Fibroblast of mammary gland (primary cell): ENCODE measurements around the gene GTPBP3.
"Not testable (repeated sequence)": the region's sequence is repeated elsewhere in the genome, so short reads cannot be mapped to it uniquely, and the experiment has no call there.

Source experiments
- DNase-seq: peaks from one replicate; pipeline ENCODE4 v3.0.0-alpha.2; 2010; ENCODE audit warnings: low read depth
- H3K4me3 ChIP-seq: 2 replicates; pipeline ENCODE4 v1.5.1; 2011; ENCODE audit warnings: low read depth, mild to moderate bottlenecking, low read length, moderate library complexity; ENCODE audit not compliant: control insufficient read depth
- TF ChIP-seq, protein P1 (sequence below): conservative IDR thresholded peaks from 2 replicates; pipeline ENCODE4 v1.5.1; 2011; ENCODE audit warnings: low read depth, low read length, inconsistent platforms; ENCODE audit not compliant: control insufficient read depth, insufficient read depth

GTPBP3 gene

DNA sequence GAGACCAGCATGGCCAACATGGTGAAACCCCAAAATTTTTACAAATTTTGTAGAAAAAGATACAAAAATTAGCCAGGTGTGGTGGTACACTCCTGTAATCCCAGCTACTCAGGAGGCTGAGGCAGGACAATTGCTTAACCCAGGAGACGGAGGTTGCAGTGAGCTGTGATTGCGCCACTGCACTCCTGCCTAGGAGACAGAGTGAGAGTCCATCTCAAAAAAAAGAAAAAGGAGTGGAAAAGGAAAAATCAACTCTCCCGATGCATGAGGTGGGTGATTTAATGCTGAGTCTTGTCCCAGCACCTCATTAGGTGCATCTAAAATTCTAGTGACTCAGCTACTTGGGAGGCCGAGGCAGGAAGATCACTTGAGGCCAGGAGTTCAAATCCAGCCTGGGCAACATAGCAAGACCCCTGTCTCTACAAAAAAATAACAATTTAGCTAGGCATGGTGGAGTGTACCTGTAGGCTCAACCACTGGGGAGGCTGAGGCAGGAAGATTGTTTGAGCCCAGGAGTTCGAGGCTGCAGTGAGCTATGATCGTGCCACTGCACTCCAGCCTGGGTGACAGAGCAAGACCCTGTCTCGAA, 19.8 kb downstream of the GTPBP3 start:
- no peak overlapping the region for H3K4me3 ChIP-seq
- TF ChIP-seq, protein P1, sequence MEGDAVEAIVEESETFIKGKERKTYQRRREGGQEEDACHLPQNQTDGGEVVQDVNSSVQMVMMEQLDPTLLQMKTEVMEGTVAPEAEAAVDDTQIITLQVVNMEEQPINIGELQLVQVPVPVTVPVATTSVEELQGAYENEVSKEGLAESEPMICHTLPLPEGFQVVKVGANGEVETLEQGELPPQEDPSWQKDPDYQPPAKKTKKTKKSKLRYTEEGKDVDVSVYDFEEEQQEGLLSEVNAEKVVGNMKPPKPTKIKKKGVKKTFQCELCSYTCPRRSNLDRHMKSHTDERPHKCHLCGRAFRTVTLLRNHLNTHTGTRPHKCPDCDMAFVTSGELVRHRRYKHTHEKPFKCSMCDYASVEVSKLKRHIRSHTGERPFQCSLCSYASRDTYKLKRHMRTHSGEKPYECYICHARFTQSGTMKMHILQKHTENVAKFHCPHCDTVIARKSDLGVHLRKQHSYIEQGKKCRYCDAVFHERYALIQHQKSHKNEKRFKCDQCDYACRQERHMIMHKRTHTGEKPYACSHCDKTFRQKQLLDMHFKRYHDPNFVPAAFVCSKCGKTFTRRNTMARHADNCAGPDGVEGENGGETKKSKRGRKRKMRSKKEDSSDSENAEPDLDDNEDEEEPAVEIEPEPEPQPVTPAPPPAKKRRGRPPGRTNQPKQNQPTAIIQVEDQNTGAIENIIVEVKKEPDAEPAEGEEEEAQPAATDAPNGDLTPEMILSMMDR = no peak
- DNase-seq = no peak

DNA sequence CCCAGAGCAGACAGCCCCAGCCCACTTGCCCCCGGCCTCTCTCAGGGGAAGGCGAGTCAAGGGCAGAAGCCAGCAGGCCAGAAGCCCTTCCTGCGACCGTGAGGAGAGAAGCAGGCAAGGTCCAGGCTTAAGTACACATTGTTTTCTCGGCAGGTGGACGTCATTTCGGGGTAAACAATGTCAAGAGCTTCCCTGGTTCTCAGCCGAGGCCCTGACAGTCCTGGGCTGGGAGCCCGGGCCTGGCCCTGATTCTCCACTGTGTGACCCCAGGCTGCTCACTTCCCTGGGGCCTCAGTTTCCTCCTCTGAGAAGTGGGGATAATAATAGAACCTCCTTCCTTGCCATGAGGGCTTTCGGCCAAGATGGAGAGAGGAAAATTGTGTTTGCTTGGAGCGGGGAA, 20.4 kb downstream of the GTPBP3 start:
- H3K4me3 ChIP-seq = no peak overlapping the region
- TF ChIP-seq, protein P1 = no peak
- DNase-seq = no peak

DNA sequence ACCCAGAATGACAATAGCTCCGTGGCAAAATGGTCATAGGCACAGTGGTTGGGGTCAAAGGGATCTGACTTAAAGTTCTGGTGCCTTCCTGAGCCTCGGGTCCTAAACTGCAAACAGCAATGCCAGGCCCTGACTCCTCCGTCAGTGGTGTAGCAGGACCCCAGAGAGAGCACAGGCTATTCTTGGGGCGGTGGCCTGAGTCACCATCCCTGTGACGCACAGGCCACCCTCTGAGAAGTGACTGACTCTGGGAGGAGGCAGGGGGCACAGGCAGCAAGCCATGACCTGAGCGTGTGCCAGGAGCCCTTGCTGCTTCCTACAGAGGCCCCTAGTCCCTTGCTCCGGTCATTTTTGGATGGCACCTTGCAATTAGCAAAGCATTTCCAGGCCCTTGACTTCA, 21.0 kb downstream of the GTPBP3 start:
- TF ChIP-seq, protein P1 = no peak

DNA sequence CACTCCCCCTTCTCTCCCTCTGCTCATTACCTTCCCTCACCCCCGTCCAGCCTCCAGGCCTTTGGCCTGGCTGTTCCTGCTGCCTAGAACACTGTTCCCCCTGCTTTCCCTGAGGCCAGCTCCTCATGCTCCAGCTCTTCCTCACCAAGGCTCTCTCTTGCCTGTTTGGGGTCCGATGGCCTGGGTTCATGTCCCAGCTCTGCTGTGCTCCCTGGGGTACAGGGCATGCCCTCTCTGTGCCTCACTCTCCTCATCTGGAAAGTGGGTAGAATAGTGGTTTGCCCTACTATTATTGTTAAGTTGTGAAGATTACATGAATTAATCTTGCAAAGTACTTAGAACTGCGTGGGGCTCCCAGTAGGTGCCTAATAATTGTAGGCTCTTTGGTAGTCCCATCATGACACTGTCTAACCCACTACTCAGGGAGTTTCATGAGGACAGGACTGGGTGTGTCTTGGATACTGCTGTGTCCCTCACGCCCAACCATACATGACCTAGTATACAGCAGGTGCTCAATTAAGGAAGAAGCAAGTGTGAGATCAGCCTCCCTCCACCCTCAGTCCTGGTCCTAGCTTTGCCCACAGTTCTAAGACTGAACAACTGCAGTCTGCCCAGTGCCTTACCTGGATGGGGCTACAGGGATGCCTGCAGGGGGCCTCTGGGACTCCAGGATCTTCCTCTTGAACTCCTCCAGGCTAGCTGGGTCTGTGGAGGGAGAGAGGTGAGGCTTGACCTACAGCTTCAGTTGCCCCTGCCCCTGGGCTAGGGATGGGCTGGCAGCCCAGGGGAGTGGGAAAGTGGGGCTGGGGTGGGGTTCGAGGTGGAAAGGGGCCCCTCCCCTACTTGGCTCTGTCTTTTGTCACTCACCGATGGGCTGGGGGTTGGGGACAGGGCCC, 22.8 kb downstream of the GTPBP3 start:
- DNase-seq = no peak
- no peak overlapping the region for H3K4me3 ChIP-seq
- TF ChIP-seq, protein P1 = no peak

More for the DNA sequence above, 21.0 kb downstream of the GTPBP3 start:
- peak; percentile 37 for DNase-seq
- H3K4me3 ChIP-seq = no peak overlapping the region

DNA sequence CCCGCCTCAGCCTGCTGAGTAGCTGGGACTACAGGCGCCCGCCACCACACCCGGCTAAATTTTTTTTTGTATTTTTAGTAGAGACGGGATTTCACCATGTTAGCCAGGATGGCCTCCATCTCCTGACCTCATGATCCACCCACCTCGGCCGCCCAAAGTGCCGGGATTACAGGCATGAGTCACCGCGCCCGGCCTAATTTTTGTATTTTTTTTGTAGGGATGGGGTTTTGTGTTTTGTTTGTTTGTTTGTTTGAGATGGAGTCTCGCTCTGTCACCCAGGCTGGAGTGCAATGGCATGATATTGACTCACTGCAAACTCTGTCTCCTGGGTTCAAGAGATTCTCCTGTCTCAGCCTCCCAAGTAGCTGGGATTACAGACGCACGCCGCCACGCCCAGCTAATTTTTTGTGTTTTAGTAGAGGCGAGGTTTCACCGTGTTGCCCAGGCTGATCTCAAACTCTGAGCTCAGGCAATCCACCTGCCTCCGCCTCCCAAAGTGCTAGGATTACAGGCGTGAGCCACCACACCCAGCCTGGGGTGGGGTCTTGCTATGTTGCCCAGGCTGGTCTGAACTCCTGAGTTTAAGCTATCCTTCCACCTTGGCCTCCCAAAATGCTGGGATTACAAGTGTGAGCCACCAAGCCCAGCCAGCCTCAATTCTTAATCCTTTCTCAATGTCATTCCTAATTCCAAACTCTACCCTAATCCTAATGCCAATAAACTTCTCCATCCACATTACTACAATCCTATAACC, 26.7 kb downstream of the GTPBP3 start:
- DNase-seq, H3K4me3 ChIP-seq: not testable (repeated sequence)

DNA sequence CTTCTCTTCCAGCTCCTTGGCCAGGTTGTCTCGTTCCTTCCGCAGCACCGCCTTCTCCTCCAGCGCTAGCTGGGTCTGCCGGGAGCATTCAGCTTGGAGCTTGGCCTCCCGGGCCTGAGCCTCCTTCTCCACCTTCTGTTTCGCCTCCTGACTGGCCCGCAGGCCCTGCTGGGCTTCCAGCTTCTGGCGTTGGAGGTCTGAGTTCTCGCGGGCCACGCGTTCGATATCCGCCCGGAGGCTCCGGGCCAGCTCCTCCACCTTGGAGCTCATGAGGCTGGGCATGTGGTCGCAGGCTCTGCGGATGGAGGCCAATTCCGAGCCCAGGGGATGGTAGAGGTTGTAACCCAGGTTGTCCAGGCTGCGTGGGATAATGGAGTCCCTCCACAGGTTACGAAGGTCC, 28.0 kb downstream of the GTPBP3 start:
- TF ChIP-seq, protein P1 = no peak
- H3K4me3 ChIP-seq = no peak overlapping the region
- no peak for DNase-seq
